T-helper 9 cell (primary cell): ENCODE measurements around the gene SMCHD1.
"Not testable (repeated sequence)": the region's sequence is repeated elsewhere in the genome, so short reads cannot be mapped to it uniquely, and the experiment has no call there.

Source experiments
- DNase-seq: peaks from one replicate; pipeline ENCODE4 v3.0.0-alpha.2; 2020

Gene SMCHD1

GRCh38 chr18:2717407-2717806 lies 61.9 kb downstream of the SMCHD1 start:
- DNase-seq = no peak

GRCh38 chr18:2719040-2719439 lies 63.5 kb downstream of the SMCHD1 start:
- DNase-seq = no peak

- no peak for DNase-seq
Measured at GRCh38 chr18:2723207-2723606, 67.7 kb downstream of the SMCHD1 start.

- DNase-seq = no peak
Measured at GRCh38 chr18:2729757-2730156, 74.2 kb downstream of the SMCHD1 start.

- no peak for DNase-seq
Measured at GRCh38 chr18:2736823-2737222, 81.3 kb downstream of the SMCHD1 start.

- DNase-seq = not testable (repeated sequence)
Measured at GRCh38 chr18:2740082-2740481, 84.6 kb downstream of the SMCHD1 start.

GRCh38 chr18:2746274-2746673 lies 90.7 kb downstream of the SMCHD1 start:
- DNase-seq = no peak

- DNase-seq = no peak
Measured at GRCh38 chr18:2758309-2758708, 102.8 kb downstream of the SMCHD1 start.

GRCh38 chr18:2774669-2775068 lies 119.1 kb downstream of the SMCHD1 start:
- DNase-seq = no peak

GRCh38 chr18:2776601-2777000 lies 121.1 kb downstream of the SMCHD1 start:
- DNase-seq = no peak

GRCh38 chr18:2777241-2777640 lies 121.7 kb downstream of the SMCHD1 start:
- DNase-seq = no peak

GRCh38 chr18:2780750-2781149 lies 125.2 kb downstream of the SMCHD1 start:
- DNase-seq = no peak

- DNase-seq = no peak
Measured at GRCh38 chr18:2787225-2787624, 131.7 kb downstream of the SMCHD1 start.

GRCh38 chr18:2792395-2792794 lies 136.9 kb downstream of the SMCHD1 start:
- DNase-seq = no peak

GRCh38 chr18:2794159-2794558 lies 138.6 kb downstream of the SMCHD1 start:
- no peak for DNase-seq

- no peak for DNase-seq
Measured at GRCh38 chr18:2797951-2798350, 142.4 kb downstream of the SMCHD1 start.

- no peak for DNase-seq
Measured at GRCh38 chr18:2799369-2799768, 143.8 kb downstream of the SMCHD1 start.

- no peak for DNase-seq
Measured at GRCh38 chr18:2805970-2806943, 150.7 kb downstream of the SMCHD1 start.

- not testable (repeated sequence) for DNase-seq
Measured at GRCh38 chr18:2808640-2809039, 153.1 kb downstream of the SMCHD1 start.

GRCh38 chr18:2809666-2810183 lies 154.2 kb downstream of the SMCHD1 start:
- DNase-seq = not testable (repeated sequence)

GRCh38 chr18:2811416-2811815 lies 155.9 kb downstream of the SMCHD1 start:
- DNase-seq = no peak

GRCh38 chr18:2814928-2815327 lies 159.4 kb downstream of the SMCHD1 start:
- no peak for DNase-seq

GRCh38 chr18:2818281-2818680 lies 162.8 kb downstream of the SMCHD1 start:
- no peak for DNase-seq

GRCh38 chr18:2821695-2822094 lies 166.2 kb downstream of the SMCHD1 start:
- DNase-seq = no peak
